ENCODE data around the gene UBE2H.
A peak's percentile ranks its signal among the peaks of the same experiment; 100 is the strongest.

The UBE2H gene

GRCh38 chr7:129780974-129781927 is 171.5 kb downstream of the UBE2H start:
- ChIA-PET POLR2A (interaction anchor here (0.5 to 2.5 kb wide), 3 partner anchors 32 to 178 kb away, joined by 3 to 22 read pairs (median 8); no protein-coding TSS in a partner anchor), CTCF (interaction anchor here (0.6 to 1.7 kb wide), 5 partner anchors 39 to 116 kb away, joined by 3 to 5 read pairs (median 3); no protein-coding TSS in a partner anchor)
- TF ChIP-seq ZBTB20 (tag by site-specific recombination; IDR thresholded peaks at IDR 0.05) (peak; percentile 15; the same call in 1 of the 2 replicates), ZNF660 (tag by site-specific recombination; IDR thresholded peaks at IDR 0.05) (no peak), TSHZ1 (tag by site-specific recombination; IDR thresholded peaks at IDR 0.05; ENCODE audit: borderline replicate concordance) (no peak), INSM2 (tag by site-specific recombination; IDR thresholded peaks at IDR 0.05) (no peak), GLIS1 (tag by site-specific recombination; IDR thresholded peaks at IDR 0.05) (no peak; the same call in 1 of the 2 replicates), PRDM2 (tag by site-specific recombination; IDR thresholded peaks at IDR 0.05; ENCODE audit: borderline replicate concordance) (no peak), ZNF747 (tag by site-specific recombination; IDR thresholded peaks at IDR 0.05) (no peak)
- Histone ChIP-seq H3K36me3 (ENCODE audit: control insufficient read depth in 2 of 2, insufficient read depth in 1 of 2, low read length in 2 of 2) (no peaks in the 10 kb centered on the region), H3K9me3 (ENCODE audit: control insufficient read depth, insufficient read depth, low read depth, low read length) (no peaks in the 10 kb centered on the region), H3K4me1 (ENCODE audit: control insufficient read depth, insufficient read depth, low read length) (no peaks in the 10 kb centered on the region), H3K27ac (ENCODE audit: extremely low read depth, low read depth, low read length) (no peak overlapping the region), H3K4me3 (ENCODE audit: low read depth, low read length) (peak overlapping the region; percentile 81)

All from HEK293 (cell line).